Measurements from ENCODE around the gene EDN2. TPM values are rescaled to one million over a fixed set of nuclear protein-coding genes. Genes with fewer than 3 reads are reported as not detected.

The EDN2 gene
- polyA plus RNA-seq: 10 to 100 TPM in 2 of 4 donors, 1 to 10 TPM in 2; 1.0 to 22.8 (median 9.5) TPM
- long read RNA-seq, donor 1: 0 reads
- long read RNA-seq, donor 2: 0 reads
- long read RNA-seq, donor 3: 0 reads
- long read RNA-seq, donor 4: 0 reads
- long read RNA-seq, donor 5: 0 reads
- long read RNA-seq, donor 6: 0 reads
- long read RNA-seq, donor 7: 0 reads
- long read RNA-seq, donor 8, partial matches to known transcripts: 0 of 1 reads
- long read RNA-seq, donor 8, other reads (novel, unspliced or antisense): 0 of 1 reads
- long read RNA-seq, donor 9: 0 reads
- long read RNA-seq, donor 10, partial matches to known transcripts: 0 of 1 reads
- long read RNA-seq, donor 10, other reads (novel, unspliced or antisense): 0 of 1 reads

DNA sequence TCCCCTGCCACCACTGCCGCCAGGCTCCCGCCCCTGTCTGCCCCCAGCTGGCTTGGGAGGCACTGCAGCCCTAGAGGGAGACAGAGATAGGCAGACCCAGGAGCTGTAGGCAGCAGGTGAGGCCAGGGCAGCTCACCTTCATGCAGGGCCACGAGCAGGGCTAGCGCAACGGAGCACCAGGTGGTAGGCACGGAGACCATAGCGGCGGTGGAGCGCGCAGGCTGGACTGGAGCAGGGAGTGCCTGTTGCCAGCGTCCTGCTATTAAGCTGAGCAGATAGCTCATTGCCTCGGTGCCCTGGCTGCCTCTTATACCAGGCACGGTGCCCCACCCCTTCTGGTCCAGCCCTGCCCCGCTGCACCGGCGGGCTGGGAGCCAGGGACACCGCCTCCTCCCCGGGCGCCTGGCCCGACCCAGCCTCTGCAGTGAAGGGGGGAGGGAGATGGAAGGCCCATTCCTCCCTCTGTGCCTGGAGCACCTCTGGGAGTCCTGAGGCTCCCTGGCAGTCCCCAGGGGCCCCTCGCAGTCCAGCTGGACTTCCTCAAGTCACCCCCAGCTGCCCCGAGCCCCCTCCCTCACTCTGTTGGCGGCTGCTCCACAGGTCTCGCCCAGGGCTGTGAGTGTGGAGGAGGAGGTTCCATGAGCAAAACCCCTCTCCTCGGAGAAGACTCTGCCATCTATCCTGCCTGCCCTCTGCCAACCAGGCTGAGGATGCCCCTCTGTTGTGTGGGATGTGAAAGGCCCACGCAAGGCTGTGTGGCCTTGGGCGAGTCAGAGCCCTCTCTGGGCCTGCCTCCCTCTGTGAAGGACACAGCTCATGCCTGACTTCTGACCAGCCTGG lies at the start of gene EDN2:
Gene EDN2 (minus strand): TSS at position 282 of the 840 bp plus-strand sequence. CDS start 82 bp downstream, at position 200.
- peak within 1 kb of the TSS in 2 of 3 donors; percentile 71 to 77 for H3K27ac ChIP-seq (ENCODE audit: low read depth in 1 of 3, low read length in 2 of 3)
- WGBS, 3 donors: 17 to 49% (median 25%) methylated on average over 24 to 27 of the region's 27 CpGs
- no peak for FAIRE-seq
- H3K4me3 ChIP-seq (ENCODE audit: low read depth in 1 of 3, low read length in 3 of 3): peak within 1 kb of the TSS in 1 of 3 donors; percentile 43
- DNase-seq: peak; percentile 68 to 93
- H3K9me3 ChIP-seq (ENCODE audit: control insufficient read depth in 2 of 2, insufficient read depth in 1 of 2, low read depth in 1 of 2, low read length in 1 of 2): no peaks in the 10 kb centered on the region
- peaks cover 0 to 2% (median 0%) of the 10 kb centered on the region in 3 donors for H3K36me3 ChIP-seq (ENCODE audit: control insufficient read depth in 3 of 3, insufficient read depth in 2 of 3, low read depth in 1 of 3, low read length in 3 of 3)
- peaks cover 0 to 59% (median 12%) of the 10 kb centered on the region in 3 donors for H3K4me1 ChIP-seq (ENCODE audit: control insufficient read depth in 3 of 3, insufficient read depth in 2 of 3, low read depth in 1 of 3, low read length in 2 of 3)
- H3K27me3 ChIP-seq (ENCODE audit: control insufficient read depth in 3 of 3, insufficient read depth in 3 of 3, low read length in 3 of 3): no peaks in the 10 kb centered on the region

DNA sequence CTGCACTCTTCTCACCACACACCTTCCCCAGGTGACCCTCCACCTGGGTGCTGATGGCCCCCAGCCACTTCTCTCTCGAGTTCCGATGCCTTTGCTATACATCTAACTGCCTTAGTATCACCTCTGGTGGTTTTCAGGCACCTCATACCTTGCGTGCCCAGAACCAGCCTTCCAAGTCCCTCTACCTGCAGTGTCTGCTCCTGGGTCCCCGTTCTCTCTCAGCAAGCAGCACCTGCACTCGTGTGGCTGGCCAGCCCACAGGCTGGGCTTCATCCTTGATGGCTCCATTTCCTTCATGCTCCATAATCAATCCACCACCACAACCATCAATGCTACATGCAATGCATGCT lies 49.2 kb upstream of the EDN2 start:
- no peaks in the 10 kb centered on the region for H3K27me3 ChIP-seq (ENCODE audit: control insufficient read depth in 3 of 3, insufficient read depth in 3 of 3, low read length in 3 of 3)
- H3K4me3 ChIP-seq (ENCODE audit: low read depth in 1 of 3, low read length in 3 of 3): no peak overlapping the region
- DNase-seq (no peak), FAIRE-seq (no peak)
- 75 to 83% (median 83%) methylated on average over 5 of the region's 5 CpGs for WGBS, 3 donors
- no peak overlapping the region for H3K27ac ChIP-seq (ENCODE audit: low read depth in 1 of 3, low read length in 2 of 3)
- H3K36me3 ChIP-seq (ENCODE audit: control insufficient read depth in 3 of 3, insufficient read depth in 2 of 3, low read depth in 1 of 3, low read length in 3 of 3): peaks cover 0 to 2% (median 0%) of the 10 kb centered on the region in 3 donors
- H3K9me3 ChIP-seq (ENCODE audit: control insufficient read depth in 2 of 2, insufficient read depth in 1 of 2, low read depth in 1 of 2, low read length in 1 of 2): no peaks in the 10 kb centered on the region
- peaks cover 0 to 3% (median 0%) of the 10 kb centered on the region in 3 donors for H3K4me1 ChIP-seq (ENCODE audit: control insufficient read depth in 3 of 3, insufficient read depth in 2 of 3, low read depth in 1 of 3, low read length in 2 of 3)

DNA sequence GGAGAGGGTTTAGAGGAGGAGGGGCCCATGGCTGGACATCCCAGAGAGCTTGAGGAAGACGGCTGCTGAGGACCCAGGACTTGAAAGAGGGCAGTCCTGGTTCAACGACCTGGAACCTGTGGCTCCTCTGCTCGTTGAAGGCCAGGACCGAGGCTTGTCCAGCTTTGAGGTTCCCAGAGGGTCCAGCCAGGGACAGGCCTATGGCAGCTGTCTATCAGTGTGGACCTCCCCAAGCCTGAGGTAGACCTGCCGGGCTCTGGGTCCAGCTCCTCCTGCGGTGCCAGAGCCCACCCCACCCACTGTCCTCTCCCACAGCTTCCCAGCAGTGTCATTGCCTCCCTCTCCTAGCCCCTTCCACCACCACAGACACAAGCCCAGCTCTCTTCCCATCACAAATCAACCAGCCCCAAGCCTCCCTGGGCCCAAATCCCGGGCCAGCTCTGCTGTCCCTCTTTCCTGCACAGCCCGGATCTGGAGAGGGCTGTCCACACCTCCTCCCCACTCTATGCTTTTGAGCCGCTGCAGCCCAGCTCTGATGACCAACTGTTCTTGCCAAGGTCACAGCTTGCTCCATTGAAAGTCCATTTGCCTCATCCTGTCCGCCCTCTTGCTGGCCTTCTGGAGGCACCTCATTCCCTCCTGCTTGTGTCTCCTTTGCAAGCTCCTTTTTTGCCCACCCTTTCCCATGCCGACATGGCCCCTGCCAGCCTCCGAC lies 48.7 kb upstream of the EDN2 start:
- no peak for FAIRE-seq
- no peak for DNase-seq
- Histone ChIP-seq H3K27ac (ENCODE audit: low read depth in 1 of 3, low read length in 2 of 3) (no peak overlapping the region), H3K27me3 (ENCODE audit: control insufficient read depth in 3 of 3, insufficient read depth in 3 of 3, low read length in 3 of 3) (no peaks in the 10 kb centered on the region), H3K9me3 (ENCODE audit: control insufficient read depth in 2 of 2, insufficient read depth in 1 of 2, low read depth in 1 of 2, low read length in 1 of 2) (no peaks in the 10 kb centered on the region), H3K36me3 (ENCODE audit: control insufficient read depth in 3 of 3, insufficient read depth in 2 of 3, low read depth in 1 of 3, low read length in 3 of 3) (peaks cover 0 to 2% (median 0%) of the 10 kb centered on the region in 3 donors), H3K4me1 (ENCODE audit: control insufficient read depth in 3 of 3, insufficient read depth in 2 of 3, low read depth in 1 of 3, low read length in 2 of 3) (peaks cover 0 to 2% (median 0%) of the 10 kb centered on the region in 3 donors), H3K4me3 (ENCODE audit: low read depth in 1 of 3, low read length in 3 of 3) (no peak overlapping the region)
- WGBS, 3 donors: 86 to 88% (median 88%) methylated on average over 12 of the region's 12 CpGs

DNA sequence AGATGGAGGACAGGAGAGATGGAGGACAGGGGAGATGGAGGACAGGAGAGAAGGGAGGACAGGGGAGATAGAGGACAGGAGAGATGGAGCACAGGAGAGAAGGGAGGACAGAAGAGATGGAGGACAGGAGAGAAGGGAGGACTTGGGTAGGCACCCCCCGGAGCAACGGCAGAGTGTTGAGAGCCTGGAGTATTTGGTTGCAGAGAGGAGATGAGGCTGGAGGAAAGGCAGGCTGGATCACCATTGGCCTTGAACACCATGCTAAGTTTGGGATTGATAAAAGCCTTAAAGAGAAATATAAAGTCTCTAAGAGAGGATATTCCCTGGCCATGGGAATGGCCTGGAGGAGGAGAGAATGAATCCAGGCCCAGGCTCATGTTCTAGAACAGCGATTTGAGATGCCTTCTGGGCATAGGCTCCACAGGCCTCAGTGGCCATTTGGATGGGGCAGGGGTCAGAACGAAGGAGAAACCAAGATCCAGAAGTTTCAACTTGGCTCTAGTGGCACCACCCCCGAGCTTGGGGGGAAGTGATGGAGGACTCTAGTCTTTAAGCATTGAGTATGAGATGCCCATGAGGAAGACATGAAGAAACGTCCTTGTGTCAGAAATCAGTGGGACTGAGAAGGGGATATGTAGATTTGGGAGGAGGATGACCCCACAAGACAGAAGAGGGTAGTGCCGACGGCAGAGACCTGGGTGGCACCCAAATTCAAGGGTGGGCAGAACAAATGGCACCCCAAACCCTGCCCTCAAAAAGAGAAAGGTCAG lies 47.9 kb upstream of the EDN2 start:
- no peak for FAIRE-seq
- 83 to 87% (median 84%) methylated on average over 8 of the region's 8 CpGs for WGBS, 3 donors

DNA sequence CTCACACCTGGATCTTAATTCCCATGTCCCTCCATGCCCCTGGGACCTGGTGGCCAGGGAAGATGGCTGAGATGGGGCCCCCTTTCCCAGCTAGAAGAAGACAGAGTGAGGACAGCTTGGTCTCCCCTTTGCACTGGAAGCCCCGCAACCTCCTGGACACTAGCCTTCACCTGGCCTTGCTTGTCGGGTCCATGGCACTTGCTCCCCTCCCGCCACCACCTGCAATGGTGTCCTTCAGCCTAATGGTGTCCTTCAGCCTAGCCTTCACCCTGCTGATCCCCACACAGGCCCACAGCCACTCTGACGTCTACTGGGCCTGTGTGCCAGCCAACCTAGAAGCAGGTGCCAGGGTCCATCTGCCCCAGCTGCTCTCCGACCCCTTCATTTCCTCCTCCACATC lies 45.9 kb upstream of the EDN2 start:
- no peaks in the 10 kb centered on the region for H3K36me3 ChIP-seq (ENCODE audit: control insufficient read depth in 3 of 3, insufficient read depth in 2 of 3, low read depth in 1 of 3, low read length in 3 of 3)
- DNase-seq (no peak), FAIRE-seq (no peak)
- H3K4me3 ChIP-seq (ENCODE audit: low read depth in 1 of 3, low read length in 3 of 3): no peak overlapping the region
- H3K27ac ChIP-seq (ENCODE audit: low read depth in 1 of 3, low read length in 2 of 3): no peak overlapping the region
- no peaks in the 10 kb centered on the region for H3K4me1 ChIP-seq (ENCODE audit: control insufficient read depth in 3 of 3, insufficient read depth in 2 of 3, low read depth in 1 of 3, low read length in 2 of 3)
- H3K9me3 ChIP-seq (ENCODE audit: control insufficient read depth in 2 of 2, insufficient read depth in 1 of 2, low read depth in 1 of 2, low read length in 1 of 2): no peaks in the 10 kb centered on the region
- no peaks in the 10 kb centered on the region for H3K27me3 ChIP-seq (ENCODE audit: control insufficient read depth in 3 of 3, insufficient read depth in 3 of 3, low read length in 3 of 3)
- WGBS, 3 donors: 61 to 85% (median 72%) methylated on average over 4 to 5 of the region's 5 CpGs

More for the DNA sequence above, 47.9 kb upstream of the EDN2 start:
- no peaks in the 10 kb centered on the region for H3K4me1 ChIP-seq (ENCODE audit: control insufficient read depth in 3 of 3, insufficient read depth in 2 of 3, low read depth in 1 of 3, low read length in 2 of 3)
- no peaks in the 10 kb centered on the region for H3K36me3 ChIP-seq (ENCODE audit: control insufficient read depth in 3 of 3, insufficient read depth in 2 of 3, low read depth in 1 of 3, low read length in 3 of 3)
- DNase-seq: no peak
- H3K27ac ChIP-seq (ENCODE audit: low read depth in 1 of 3, low read length in 2 of 3): no peak overlapping the region
- no peak overlapping the region for H3K4me3 ChIP-seq (ENCODE audit: low read depth in 1 of 3, low read length in 3 of 3)
- no peaks in the 10 kb centered on the region for H3K27me3 ChIP-seq (ENCODE audit: control insufficient read depth in 3 of 3, insufficient read depth in 3 of 3, low read length in 3 of 3)
- H3K9me3 ChIP-seq (ENCODE audit: control insufficient read depth in 2 of 2, insufficient read depth in 1 of 2, low read depth in 1 of 2, low read length in 1 of 2): no peaks in the 10 kb centered on the region

DNA sequence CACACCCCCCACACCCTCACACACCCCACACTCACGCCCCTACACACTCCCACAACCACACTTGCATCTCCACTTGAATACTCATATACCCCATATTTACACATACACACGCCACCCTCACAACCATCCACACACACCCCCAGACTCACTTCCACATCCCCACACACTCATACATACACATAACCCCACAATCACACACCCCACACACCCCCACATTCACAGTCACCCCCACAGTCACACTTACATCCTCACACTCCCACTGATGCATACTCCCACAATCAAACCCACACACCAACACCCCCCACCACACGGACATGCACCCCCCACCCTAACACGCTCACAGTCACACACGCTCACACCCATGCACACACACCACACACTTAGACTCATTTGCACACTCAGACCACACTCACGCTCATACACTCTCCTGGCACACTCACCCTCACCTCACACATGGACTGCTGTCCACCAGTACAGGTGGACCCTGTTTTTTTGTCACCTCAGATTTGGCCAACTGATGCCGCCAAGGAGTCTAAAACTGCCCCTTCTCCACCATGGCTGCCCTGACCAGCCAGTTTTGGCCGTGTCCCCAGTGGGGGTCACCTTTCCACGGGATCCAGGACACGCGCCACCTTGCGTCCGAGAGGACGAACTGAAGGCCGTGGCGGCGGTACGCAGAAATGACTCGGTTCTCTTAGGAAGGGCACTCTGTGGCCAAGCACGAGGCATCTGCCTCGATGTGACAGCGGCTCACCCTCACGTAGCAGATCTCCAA lies 45.3 kb upstream of the EDN2 start:
- FAIRE-seq (no peak), DNase-seq (no peak)
- Histone ChIP-seq H3K36me3 (ENCODE audit: control insufficient read depth in 3 of 3, insufficient read depth in 2 of 3, low read depth in 1 of 3, low read length in 3 of 3) (no peaks in the 10 kb centered on the region), H3K27me3 (ENCODE audit: control insufficient read depth in 3 of 3, insufficient read depth in 3 of 3, low read length in 3 of 3) (no peaks in the 10 kb centered on the region), H3K27ac (ENCODE audit: low read depth in 1 of 3, low read length in 2 of 3) (no peak overlapping the region), H3K9me3 (ENCODE audit: control insufficient read depth in 2 of 2, insufficient read depth in 1 of 2, low read depth in 1 of 2, low read length in 1 of 2) (no peaks in the 10 kb centered on the region), H3K4me1 (ENCODE audit: control insufficient read depth in 3 of 3, insufficient read depth in 2 of 3, low read depth in 1 of 3, low read length in 2 of 3) (no peaks in the 10 kb centered on the region), H3K4me3 (ENCODE audit: low read depth in 1 of 3, low read length in 3 of 3) (no peak overlapping the region)
- 89 to 91% (median 89%) methylated on average over 23 of the region's 23 CpGs for WGBS, 3 donors

DNA sequence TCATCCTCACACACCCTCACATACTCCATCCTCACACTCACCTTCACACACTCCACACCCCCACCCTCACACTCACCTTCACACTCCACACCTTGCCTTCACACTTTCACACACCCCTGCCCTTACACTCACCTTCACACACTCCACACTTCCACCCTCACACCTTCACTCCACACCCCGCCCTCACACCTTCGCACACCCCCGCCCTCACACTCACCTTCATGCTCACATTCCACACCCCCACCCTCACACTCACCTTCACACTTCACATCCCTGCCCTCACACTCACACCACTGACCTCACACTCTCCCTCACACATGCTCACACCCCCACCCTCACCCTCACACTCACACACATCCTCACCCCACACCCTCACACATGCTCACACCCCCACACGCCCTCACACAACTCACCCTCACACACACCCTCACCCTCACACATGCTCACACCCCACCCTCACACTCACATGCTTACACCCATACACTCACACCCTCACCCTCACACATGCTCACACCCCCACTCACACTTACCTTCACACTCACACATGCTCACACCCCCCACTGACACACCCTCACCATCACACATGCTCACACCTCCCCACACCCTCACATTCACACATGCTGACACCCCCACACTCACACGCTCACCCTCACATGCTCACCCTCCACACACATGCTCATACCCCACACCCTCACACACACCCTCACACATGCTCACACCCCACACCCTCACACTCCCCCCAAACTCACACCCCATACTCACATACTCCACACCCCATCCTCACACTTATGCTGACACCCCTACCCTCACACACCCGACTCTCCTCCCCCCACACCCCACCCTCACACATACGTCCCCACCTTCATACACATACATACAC lies 44.5 kb upstream of the EDN2 start:
- Histone ChIP-seq H3K27me3 (ENCODE audit: control insufficient read depth in 3 of 3, insufficient read depth in 3 of 3, low read length in 3 of 3) (no peaks in the 10 kb centered on the region), H3K4me1 (ENCODE audit: control insufficient read depth in 3 of 3, insufficient read depth in 2 of 3, low read depth in 1 of 3, low read length in 2 of 3) (no peaks in the 10 kb centered on the region), H3K27ac (ENCODE audit: low read depth in 1 of 3, low read length in 2 of 3) (no peak overlapping the region), H3K9me3 (ENCODE audit: control insufficient read depth in 2 of 2, insufficient read depth in 1 of 2, low read depth in 1 of 2, low read length in 1 of 2) (no peaks in the 10 kb centered on the region), H3K36me3 (ENCODE audit: control insufficient read depth in 3 of 3, insufficient read depth in 2 of 3, low read depth in 1 of 3, low read length in 3 of 3) (no peaks in the 10 kb centered on the region), H3K4me3 (ENCODE audit: low read depth in 1 of 3, low read length in 3 of 3) (no peak overlapping the region)
- no peak for FAIRE-seq
- no peak for DNase-seq
- 62 to 78% (median 68%) methylated on average over 7 of the region's 7 CpGs for WGBS, 3 donors
